Ovary (tissue), 3 donors: Measurements from ENCODE around the gene BCOR.

Experiments
- CTCF ChIP-seq, 3 donors: fragments of 450-650 bp in 2 of 3; fragments of 200-600 bp in 1 of 3; IDR thresholded peaks; one replicate each; pipeline versions ENCODE4 v1.5.1 to v1.8.0; 2016 to 2022; ENCODE audit warnings: antibody characterized with exemption in 3 of 3, mild to moderate bottlenecking in 1 of 3
- POLR2A ChIP-seq: fragments of 450-650 bp; IDR thresholded peaks from one replicate; pipeline ENCODE4 v1.6.1; 2017; ENCODE audit warnings: antibody characterized with exemption, mild to moderate bottlenecking, moderate library complexity
- donor health status: DM: no; HTN: no; CAD: no.

GRCh38 chrX:40080894-40081678, 16.7 kb downstream of the BCOR start:
- TF ChIP-seq CTCF (IDR thresholded peaks at IDR 0.05) (no peak), POLR2A (no peak)
